Loucy (cell line): ENCODE data around the gene TGFB2.

Experiments
- H2AFZ ChIP-seq: fragments of 200-600 bp; sonication (generic); 2 replicates; pipeline ENCODE4 v1.6.0; 2016; ENCODE audit warnings: antibody characterized with exemption, mild to moderate bottlenecking, low read length, moderate library complexity
- H3F3A ChIP-seq: fragments of 200-600 bp; 2 replicates; pipeline ENCODE4 v1.6.0; 2016; ENCODE audit warnings: antibody characterized with exemption, low read depth, mild to moderate bottlenecking
- H3K27me3 ChIP-seq: fragments of 200-600 bp; sonication (generic); 2 replicates; pipeline ENCODE4 v1.6.1; 2014; ENCODE audit warnings: low read length, mild to moderate bottlenecking; ENCODE audit not compliant: insufficient read depth, poor library complexity, severe bottlenecking
- H3K36me3 ChIP-seq: fragments of 200-600 bp; sonication (generic); 2 replicates; pipeline ENCODE4 v1.6.1; 2016; ENCODE audit warnings: low read length; ENCODE audit not compliant: insufficient read depth
- H3K4me1 ChIP-seq: fragments of 200-600 bp; sonication (generic); 2 replicates; pipeline ENCODE4 v1.5.1; 2014; ENCODE audit warnings: low read length, mild to moderate bottlenecking; ENCODE audit not compliant: insufficient read depth, poor library complexity, severe bottlenecking
- H3K4me2 ChIP-seq: fragments of 200-600 bp; sonication (generic); 2 replicates; pipeline ENCODE4 v1.6.0; 2014; ENCODE audit warnings: antibody characterized with exemption, low read length, low read depth, mild to moderate bottlenecking; ENCODE audit not compliant: poor library complexity, severe bottlenecking
- H3K4me3 ChIP-seq: fragments of 200-600 bp; sonication (generic); 2 replicates; pipeline ENCODE4 v1.5.1; 2014; ENCODE audit warnings: low read length, mild to moderate bottlenecking, mixed read lengths; ENCODE audit not compliant: poor library complexity, severe bottlenecking
- H3K79me2 ChIP-seq: fragments of 200-600 bp; sonication (generic); 2 replicates; pipeline ENCODE4 v1.6.1; 2014; ENCODE audit warnings: low read length; ENCODE audit not compliant: insufficient read depth
- H3K9ac ChIP-seq: fragments of 200-600 bp; sonication (generic); 2 replicates; pipeline ENCODE4 v1.6.0; 2014; ENCODE audit warnings: mild to moderate bottlenecking, low read depth, low read length, moderate library complexity; ENCODE audit not compliant: poor library complexity, severe bottlenecking
- H3K9me2 ChIP-seq: fragments of 200-600 bp; sonication (generic); replicated peaks from 2 replicates; pipeline ENCODE4 v1.6.1; 2016; ENCODE audit warnings: low read depth, low read length, mixed read lengths
- H3K9me3 ChIP-seq: fragments of 200-600 bp; sonication (generic); 2 replicates; pipeline ENCODE4 v1.6.1; 2014; ENCODE audit warnings: mild to moderate bottlenecking, antibody characterized with exemption, low read length, low read depth; ENCODE audit not compliant: insufficient read depth
- H4K20me1 ChIP-seq: fragments of 200-600 bp; sonication (generic); 2 replicates; pipeline ENCODE4 v1.6.0; 2014; ENCODE audit warnings: antibody characterized with exemption, low read length, mild to moderate bottlenecking; ENCODE audit not compliant: insufficient read depth, poor library complexity, severe bottlenecking
- EZH2phosphoT487 ChIP-seq: fragments of 200-600 bp; IDR thresholded peaks from 2 replicates; pipeline ENCODE4 v1.6.1; 2018; ENCODE audit warnings: antibody characterized with exemption, mild to moderate bottlenecking, moderate library complexity, borderline replicate concordance
- TF ChIP-seq, protein P1 (sequence below): fragments of 200-600 bp; sonication (generic); conservative IDR thresholded peaks from 2 replicates; pipeline ENCODE4 v1.5.1; 2014; ENCODE audit warnings: mild to moderate bottlenecking, antibody characterized with exemption, low read length

Gene TGFB2

GRCh38 chr1:218481116-218481775 is 136.1 kb downstream of the TGFB2 start:
- no peaks in the 10 kb centered on the region for H4K20me1 ChIP-seq
- H3F3A ChIP-seq, result no peaks in the 10 kb centered on the region
- no peak overlapping the region for H3K4me2 ChIP-seq
- no peaks in the 10 kb centered on the region for H3K9me3 ChIP-seq
- no peaks in the 10 kb centered on the region for H3K27me3 ChIP-seq
- H3K36me3 ChIP-seq, result no peaks in the 10 kb centered on the region
- no peak overlapping the region for H3K4me3 ChIP-seq
- no peak overlapping the region for H3K9ac ChIP-seq
- H3K4me1 ChIP-seq, result no peaks in the 10 kb centered on the region
- H3K79me2 ChIP-seq, result no peaks in the 10 kb centered on the region
- no peak overlapping the region for H2AFZ ChIP-seq
- TF ChIP-seq, protein P1, sequence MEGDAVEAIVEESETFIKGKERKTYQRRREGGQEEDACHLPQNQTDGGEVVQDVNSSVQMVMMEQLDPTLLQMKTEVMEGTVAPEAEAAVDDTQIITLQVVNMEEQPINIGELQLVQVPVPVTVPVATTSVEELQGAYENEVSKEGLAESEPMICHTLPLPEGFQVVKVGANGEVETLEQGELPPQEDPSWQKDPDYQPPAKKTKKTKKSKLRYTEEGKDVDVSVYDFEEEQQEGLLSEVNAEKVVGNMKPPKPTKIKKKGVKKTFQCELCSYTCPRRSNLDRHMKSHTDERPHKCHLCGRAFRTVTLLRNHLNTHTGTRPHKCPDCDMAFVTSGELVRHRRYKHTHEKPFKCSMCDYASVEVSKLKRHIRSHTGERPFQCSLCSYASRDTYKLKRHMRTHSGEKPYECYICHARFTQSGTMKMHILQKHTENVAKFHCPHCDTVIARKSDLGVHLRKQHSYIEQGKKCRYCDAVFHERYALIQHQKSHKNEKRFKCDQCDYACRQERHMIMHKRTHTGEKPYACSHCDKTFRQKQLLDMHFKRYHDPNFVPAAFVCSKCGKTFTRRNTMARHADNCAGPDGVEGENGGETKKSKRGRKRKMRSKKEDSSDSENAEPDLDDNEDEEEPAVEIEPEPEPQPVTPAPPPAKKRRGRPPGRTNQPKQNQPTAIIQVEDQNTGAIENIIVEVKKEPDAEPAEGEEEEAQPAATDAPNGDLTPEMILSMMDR, result no peak
- TF ChIP-seq EZH2phosphoT487, result no peak
- H3K9me2 ChIP-seq, result no peaks in the 10 kb centered on the region

DNA sequence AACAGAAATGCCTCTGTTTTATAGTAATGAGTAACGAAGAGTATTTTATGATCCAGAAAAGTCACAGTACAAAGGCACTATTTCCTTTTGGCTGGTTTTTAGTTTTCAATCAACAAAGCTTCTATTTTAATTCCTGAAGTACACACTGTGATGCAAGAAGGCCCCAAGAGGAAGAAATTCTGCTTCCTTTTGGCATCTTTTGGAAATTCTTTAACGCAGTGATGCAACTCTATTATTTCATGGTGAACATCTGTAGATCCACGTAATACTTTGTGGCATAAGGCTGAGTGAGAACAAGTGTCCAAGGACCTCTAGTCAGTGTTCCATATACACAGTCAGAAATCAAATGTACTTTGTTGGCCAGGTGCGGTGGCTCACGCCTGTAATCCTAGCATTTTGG is 137.5 kb downstream of the TGFB2 start:
- no peaks in the 10 kb centered on the region for H3F3A ChIP-seq
- no peaks in the 10 kb centered on the region for H4K20me1 ChIP-seq
- H3K9me3 ChIP-seq, result no peaks in the 10 kb centered on the region
- no peak overlapping the region for H3K9ac ChIP-seq
- H3K79me2 ChIP-seq, result no peaks in the 10 kb centered on the region
- H3K36me3 ChIP-seq, result no peaks in the 10 kb centered on the region
- no peaks in the 10 kb centered on the region for H3K4me1 ChIP-seq
- no peaks in the 10 kb centered on the region for H3K27me3 ChIP-seq
- TF ChIP-seq EZH2phosphoT487, result no peak
- TF ChIP-seq, protein P1, result no peak
- no peaks in the 10 kb centered on the region for H3K9me2 ChIP-seq
- no peak overlapping the region for H3K4me3 ChIP-seq
- H2AFZ ChIP-seq, result no peak overlapping the region
- H3K4me2 ChIP-seq, result no peak overlapping the region

- no peaks in the 10 kb centered on the region for H3F3A ChIP-seq
- H3K36me3 ChIP-seq, result no peaks in the 10 kb centered on the region
- H3K4me2 ChIP-seq, result no peak overlapping the region
- no peaks in the 10 kb centered on the region for H3K9me2 ChIP-seq
- H3K27me3 ChIP-seq, result no peaks in the 10 kb centered on the region
- H3K9me3 ChIP-seq, result no peaks in the 10 kb centered on the region
- H3K79me2 ChIP-seq, result no peaks in the 10 kb centered on the region
- no peaks in the 10 kb centered on the region for H4K20me1 ChIP-seq
- peaks cover 10% of the 10 kb centered on the region for H3K4me1 ChIP-seq
- H3K4me3 ChIP-seq, result no peak overlapping the region
- no peak overlapping the region for H3K9ac ChIP-seq
- H2AFZ ChIP-seq, result no peak overlapping the region
- TF ChIP-seq EZH2phosphoT487, result no peak
- TF ChIP-seq, protein P1, result no peak
These were observed 140.2 kb downstream of the TGFB2 start for GRCh38 chr1:218485241-218485928.
